Type B pancreatic cell (in vitro differentiated cells): ENCODE data around the gene AFDN. TPM values are rescaled to one million over a fixed set of nuclear protein-coding genes. Genes with fewer than 3 reads are reported as not detected.

Source experiments
- DNase-seq: peaks from one replicate; pipeline ENCODE4 v3.0.0; 2021; ENCODE audit warnings: mixed read lengths; ENCODE audit not compliant: unreplicated experiment; ENCODE audit errors: extremely low spot score
- H3K27ac Mint-ChIP-seq: 2 replicates; pipeline ENCODE4 v1.8.0; 2021; ENCODE audit warnings: mild to moderate bottlenecking, mixed read lengths
- H3K27me3 Mint-ChIP-seq: 2 replicates; pipeline ENCODE4 v1.8.0; 2021; ENCODE audit warnings: mixed read lengths
- H3K36me3 Mint-ChIP-seq: 2 replicates; pipeline ENCODE4 v1.8.0; 2021; ENCODE audit warnings: mixed read lengths
- H3K4me1 Mint-ChIP-seq: one replicate; pipeline ENCODE4 v1.8.0; 2021; ENCODE audit warnings: mixed read lengths; ENCODE audit not compliant: unreplicated experiment
- H3K4me3 Mint-ChIP-seq: 2 replicates; pipeline ENCODE4 v1.8.0; 2021; ENCODE audit warnings: mild to moderate bottlenecking, mixed read lengths
- H3K9me3 Mint-ChIP-seq: 2 replicates; pipeline ENCODE4 v1.8.0; 2021; ENCODE audit warnings: mixed read lengths
- CTCF ChIP-seq: fragments of 200-600 bp; sonication (generic); conservative IDR thresholded peaks from 2 replicates; pipeline ENCODE4 v1.5.0; 2021; ENCODE audit warnings: antibody characterized with exemption, mild to moderate bottlenecking
- total RNA-seq: library from RNA; stranded (reverse); gene quantifications from 2 replicates; pipeline ENCODE4 v1.2.1, GENCODE V29; 2021; ENCODE audit warnings: low replicate concordance

Gene AFDN
- total RNA-seq, 1 donor from 2014 or later = 154 TPM

- H3K36me3 Mint-ChIP-seq = no peaks in the 10 kb centered on the region
- peaks cover 12% of the 10 kb centered on the region for H3K4me1 Mint-ChIP-seq
- no peak overlapping the region for H3K27ac Mint-ChIP-seq
- DNase-seq = no peak
- TF ChIP-seq CTCF = no peak
- no peak overlapping the region for H3K4me3 Mint-ChIP-seq
- no peaks in the 10 kb centered on the region for H3K27me3 Mint-ChIP-seq
- H3K9me3 Mint-ChIP-seq = no peaks in the 10 kb centered on the region
These were observed 13.9 kb downstream of the AFDN start for GRCh38 chr6:167840526-167841179.

- H3K27me3 Mint-ChIP-seq = no peaks in the 10 kb centered on the region
- no peaks in the 10 kb centered on the region for H3K9me3 Mint-ChIP-seq
- no peak for DNase-seq
- TF ChIP-seq CTCF = no peak
- no peak overlapping the region for H3K4me3 Mint-ChIP-seq
- no peak overlapping the region for H3K27ac Mint-ChIP-seq
- H3K36me3 Mint-ChIP-seq = no peaks in the 10 kb centered on the region
- peaks cover 12% of the 10 kb centered on the region for H3K4me1 Mint-ChIP-seq
These were observed 15.3 kb downstream of the AFDN start for GRCh38 chr6:167841981-167842380.

- no peaks in the 10 kb centered on the region for H3K36me3 Mint-ChIP-seq
- no peak overlapping the region for H3K27ac Mint-ChIP-seq
- no peaks in the 10 kb centered on the region for H3K27me3 Mint-ChIP-seq
- H3K9me3 Mint-ChIP-seq = no peaks in the 10 kb centered on the region
- DNase-seq = no peak
- peaks cover 17% of the 10 kb centered on the region for H3K4me1 Mint-ChIP-seq
- no peak for TF ChIP-seq CTCF
- no peak overlapping the region for H3K4me3 Mint-ChIP-seq
These were observed 15.7 kb downstream of the AFDN start for GRCh38 chr6:167842457-167842856.

GRCh38 chr6:167843023-167843422 is 16.3 kb downstream of the AFDN start:
- H3K36me3 Mint-ChIP-seq = no peaks in the 10 kb centered on the region
- H3K4me1 Mint-ChIP-seq = peaks cover 22% of the 10 kb centered on the region
- no peak overlapping the region for H3K4me3 Mint-ChIP-seq
- no peak for DNase-seq
- no peak overlapping the region for H3K27ac Mint-ChIP-seq
- TF ChIP-seq CTCF = no peak
- no peaks in the 10 kb centered on the region for H3K9me3 Mint-ChIP-seq
- no peaks in the 10 kb centered on the region for H3K27me3 Mint-ChIP-seq

- no peak for TF ChIP-seq CTCF
- H3K27me3 Mint-ChIP-seq = no peaks in the 10 kb centered on the region
- DNase-seq = no peak
- no peak overlapping the region for H3K4me3 Mint-ChIP-seq
- no peak overlapping the region for H3K27ac Mint-ChIP-seq
- no peaks in the 10 kb centered on the region for H3K9me3 Mint-ChIP-seq
- peaks cover 2% of the 10 kb centered on the region for H3K36me3 Mint-ChIP-seq
- H3K4me1 Mint-ChIP-seq = peaks cover 30% of the 10 kb centered on the region
These were observed 19.1 kb downstream of the AFDN start for GRCh38 chr6:167845856-167846255.
